GM12891 (cell line): ENCODE results near the gene ALDH3B1.

Experiments used
- DNase-seq: peaks from one replicate; pipeline ENCODE4 v3.0.0; 2011; ENCODE audit warnings: low spot score; ENCODE audit not compliant: insufficient read length
- FAIRE-seq: peaks from 2 replicates; lab custom pipeline; 2011; peaks lifted over from hg19 to GRCh38; lab: Jason Lieb, UNC
- PAX5 ChIP-seq: IDR thresholded peaks from 2 replicates; pipeline ENCODE4 v1.6.1; 2011; ENCODE audit warnings: low read length, moderate library complexity, mild to moderate bottlenecking; ENCODE audit not compliant: insufficient read depth, severe bottlenecking
- POLR2A ChIP-seq: IDR thresholded peaks from 2 replicates; pipeline ENCODE4 v1.6.1; 2011; ENCODE audit warnings: low read depth, low read length, control low read depth
- POLR2AphosphoS5 ChIP-seq: IDR thresholded peaks from 2 replicates; pipeline ENCODE4 v1.6.1; 2011; ENCODE audit warnings: low read depth, low read length, control low read depth
- POU2F2 ChIP-seq: IDR thresholded peaks from 2 replicates; pipeline ENCODE4 v1.6.1; 2011; ENCODE audit warnings: low read depth, mild to moderate bottlenecking, control low read depth, low read length, moderate library complexity
- SPI1 ChIP-seq: IDR thresholded peaks from 2 replicates; pipeline ENCODE4 v1.6.1; 2011; ENCODE audit warnings: low read depth, low read length, control low read depth
- TAF1 ChIP-seq: IDR thresholded peaks from 2 replicates; pipeline ENCODE4 v1.6.1; 2011; ENCODE audit warnings: low read depth, low read length, control low read depth

ALDH3B1 gene

DNA sequence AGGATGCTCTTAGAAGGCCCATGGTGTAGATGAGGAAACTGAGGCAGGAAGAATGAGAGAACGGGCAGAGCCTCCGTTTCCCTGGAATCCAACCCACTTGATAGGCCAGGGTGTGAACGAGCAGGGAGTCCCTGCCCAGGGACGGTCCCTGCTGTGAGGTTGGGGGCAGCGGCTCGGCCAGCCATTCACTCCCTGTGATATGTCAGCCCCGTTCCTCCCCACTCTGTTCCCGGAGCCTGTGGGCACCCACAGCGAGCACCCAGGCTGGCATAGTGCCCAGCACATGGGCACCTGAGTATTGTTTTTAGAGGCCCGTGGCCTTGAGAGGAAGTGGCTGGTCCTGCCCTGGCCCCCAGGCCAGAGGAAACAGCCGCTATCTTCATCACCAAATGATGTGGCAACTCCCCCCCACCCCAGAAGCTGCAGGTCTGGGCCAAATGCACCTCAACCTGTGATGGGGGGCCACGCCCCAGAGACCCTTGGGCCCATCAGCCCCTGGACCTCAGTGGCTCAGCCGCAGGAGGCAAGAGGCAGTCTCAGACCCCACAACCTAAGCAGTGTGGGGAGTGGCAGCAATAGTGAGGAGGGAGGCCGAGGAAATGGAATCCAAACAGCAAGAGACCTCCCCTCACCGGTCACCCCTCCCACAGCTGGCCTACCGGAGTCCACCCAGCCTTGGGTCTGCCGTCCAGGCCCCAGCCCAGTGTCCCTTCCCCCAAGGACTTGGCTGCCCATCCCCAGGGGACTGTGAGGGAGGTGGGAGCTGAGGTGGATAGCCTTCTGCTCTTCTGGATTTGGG is 2.1 kb downstream of the ALDH3B1 start:
- FAIRE-seq (no peak), DNase-seq (no peak)
- TF ChIP-seq POU2F2 (no peak), PAX5 (no peak), SPI1 (no peak), POLR2AphosphoS5 (no peak), TAF1 (no peak), POLR2A (no peak)

- FAIRE-seq (no peak), DNase-seq (no peak)
- TF ChIP-seq SPI1 (no peak), POLR2A (no peak), POLR2AphosphoS5 (no peak), POU2F2 (no peak), TAF1 (no peak), PAX5 (no peak)
Observed at GRCh38 chr11:68012843-68013610, 2.9 kb downstream of the ALDH3B1 start.

DNA sequence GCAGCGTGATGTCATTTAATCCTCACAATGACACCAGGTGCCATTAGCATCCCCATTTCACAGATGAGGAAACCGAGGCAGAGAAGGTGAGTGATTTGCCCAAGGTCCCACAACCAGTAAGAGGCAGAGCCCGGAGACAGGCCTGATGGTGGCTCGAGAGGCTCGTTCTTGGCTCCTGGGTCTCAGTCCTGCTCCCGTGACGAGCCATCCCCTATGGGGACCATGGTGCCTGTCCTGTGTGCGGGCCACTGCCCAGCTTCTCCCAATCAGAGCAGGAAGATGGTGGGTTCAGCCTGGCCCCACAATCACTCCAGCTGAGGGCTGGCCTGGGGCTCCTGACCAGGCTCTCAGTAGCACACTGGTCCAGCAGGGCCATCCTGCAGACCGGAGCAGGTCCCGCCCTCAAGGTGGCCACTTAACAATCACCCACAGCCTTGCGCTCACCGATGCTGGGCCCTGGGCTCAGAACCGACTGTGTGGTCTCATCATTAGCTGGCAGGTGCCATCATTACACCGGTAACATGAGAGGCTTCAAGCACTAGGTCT is 3.6 kb downstream of the ALDH3B1 start:
- DNase-seq: no peak
- TF ChIP-seq POLR2AphosphoS5 (no peak), PAX5 (no peak), SPI1 (no peak), TAF1 (no peak), POLR2A (no peak), POU2F2 (no peak)
- no peak for FAIRE-seq

- no peak for FAIRE-seq
- DNase-seq: no peak
- TF ChIP-seq TAF1: no peak
- no peak for TF ChIP-seq POLR2AphosphoS5
- TF ChIP-seq SPI1: no peak
- TF ChIP-seq POLR2A: no peak
- no peak for TF ChIP-seq PAX5
- no peak for TF ChIP-seq POU2F2
Observed at GRCh38 chr11:68014157-68014946, 4.2 kb downstream of the ALDH3B1 start.

DNA sequence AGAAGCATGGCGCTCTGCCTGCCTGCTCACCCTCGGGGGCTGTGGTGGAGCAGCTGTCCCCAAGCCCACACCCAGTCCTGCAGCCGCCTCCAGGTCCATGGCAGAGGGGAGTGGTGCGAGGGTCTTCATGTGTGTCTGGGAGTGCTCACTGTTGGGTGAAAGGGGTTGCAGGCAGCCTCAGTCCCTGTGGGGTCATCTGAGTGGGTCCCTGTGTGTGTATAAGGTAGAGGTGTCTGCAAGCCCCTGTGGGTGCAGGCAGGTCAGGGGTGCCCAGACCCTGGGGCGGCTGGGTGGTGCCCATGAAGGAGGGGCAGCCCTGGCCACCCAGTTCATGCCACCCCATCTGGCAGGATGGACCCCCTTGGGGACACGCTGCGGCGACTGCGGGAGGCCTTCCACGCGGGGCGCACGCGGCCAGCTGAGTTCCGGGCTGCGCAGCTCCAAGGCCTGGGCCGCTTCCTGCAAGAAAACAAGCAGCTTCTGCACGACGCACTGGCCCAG is 4.9 kb downstream of the ALDH3B1 start:
- TF ChIP-seq POLR2A (no peak), PAX5 (no peak), POLR2AphosphoS5 (no peak), TAF1 (no peak), POU2F2 (no peak), SPI1 (no peak)
- FAIRE-seq (no peak), DNase-seq (no peak)

DNA sequence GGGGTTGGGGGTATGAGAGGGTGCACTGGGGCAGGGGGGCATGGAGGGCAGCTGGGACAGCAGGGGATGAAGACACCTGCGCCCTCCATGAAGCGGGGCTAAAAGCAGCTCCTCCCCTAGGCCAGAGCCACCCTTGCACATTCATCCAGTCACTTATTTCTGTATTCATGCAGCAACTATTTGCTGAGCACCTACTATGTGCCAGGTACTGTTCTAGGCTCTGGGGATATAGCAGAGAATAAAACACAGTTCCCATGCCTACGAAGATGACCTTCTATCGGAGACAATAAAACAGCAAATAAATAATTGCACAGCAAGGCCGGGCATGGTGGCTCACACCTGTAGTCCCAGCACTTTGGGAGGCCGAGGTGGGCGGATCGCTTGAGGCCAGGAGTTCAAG is 5.3 kb downstream of the ALDH3B1 start:
- FAIRE-seq: no peak
- no peak for DNase-seq
- no peak for TF ChIP-seq PAX5
- no peak for TF ChIP-seq POU2F2
- no peak for TF ChIP-seq POLR2A

DNA sequence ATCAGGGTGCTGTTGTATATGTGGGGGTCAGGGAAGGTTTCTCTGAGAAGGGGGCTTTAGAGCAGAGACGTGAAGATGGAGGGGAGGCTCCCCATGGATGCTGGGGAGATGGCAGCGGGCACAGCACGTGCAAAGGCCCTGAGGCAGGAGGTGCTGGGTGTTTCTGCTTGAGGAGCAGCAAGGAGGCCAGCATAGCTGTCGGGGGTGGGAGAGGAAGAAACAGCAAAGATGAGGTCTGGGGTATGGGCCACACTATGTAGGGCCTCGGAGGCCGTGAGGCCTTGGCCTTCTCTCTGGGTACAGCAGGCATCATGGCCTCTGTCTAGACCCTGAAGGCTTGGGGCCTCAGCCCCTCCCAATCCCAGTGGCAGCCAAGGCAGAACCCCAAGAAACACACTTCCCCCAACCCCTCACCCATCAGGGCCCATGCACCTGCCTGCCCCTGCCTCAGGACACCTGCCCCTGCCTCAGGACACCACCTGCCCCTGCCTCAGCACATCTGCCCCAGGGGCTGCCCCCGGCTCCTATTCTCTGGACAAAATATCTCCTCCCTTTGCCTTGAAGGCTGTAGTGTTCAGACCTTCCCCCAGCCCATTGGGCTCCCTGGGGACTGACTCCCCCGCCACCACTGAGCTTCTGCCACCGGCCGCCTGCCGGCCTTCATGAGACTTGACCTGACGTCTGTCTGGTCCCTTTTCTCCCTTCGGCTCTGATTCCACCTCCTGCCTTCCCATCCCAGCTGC is 6.2 kb downstream of the ALDH3B1 start:
- DNase-seq: no peak
- FAIRE-seq: no peak
- no peak for TF ChIP-seq PAX5
- no peak for TF ChIP-seq TAF1
- TF ChIP-seq POLR2A: no peak
- no peak for TF ChIP-seq POU2F2
- no peak for TF ChIP-seq SPI1
- TF ChIP-seq POLR2AphosphoS5: no peak

DNA sequence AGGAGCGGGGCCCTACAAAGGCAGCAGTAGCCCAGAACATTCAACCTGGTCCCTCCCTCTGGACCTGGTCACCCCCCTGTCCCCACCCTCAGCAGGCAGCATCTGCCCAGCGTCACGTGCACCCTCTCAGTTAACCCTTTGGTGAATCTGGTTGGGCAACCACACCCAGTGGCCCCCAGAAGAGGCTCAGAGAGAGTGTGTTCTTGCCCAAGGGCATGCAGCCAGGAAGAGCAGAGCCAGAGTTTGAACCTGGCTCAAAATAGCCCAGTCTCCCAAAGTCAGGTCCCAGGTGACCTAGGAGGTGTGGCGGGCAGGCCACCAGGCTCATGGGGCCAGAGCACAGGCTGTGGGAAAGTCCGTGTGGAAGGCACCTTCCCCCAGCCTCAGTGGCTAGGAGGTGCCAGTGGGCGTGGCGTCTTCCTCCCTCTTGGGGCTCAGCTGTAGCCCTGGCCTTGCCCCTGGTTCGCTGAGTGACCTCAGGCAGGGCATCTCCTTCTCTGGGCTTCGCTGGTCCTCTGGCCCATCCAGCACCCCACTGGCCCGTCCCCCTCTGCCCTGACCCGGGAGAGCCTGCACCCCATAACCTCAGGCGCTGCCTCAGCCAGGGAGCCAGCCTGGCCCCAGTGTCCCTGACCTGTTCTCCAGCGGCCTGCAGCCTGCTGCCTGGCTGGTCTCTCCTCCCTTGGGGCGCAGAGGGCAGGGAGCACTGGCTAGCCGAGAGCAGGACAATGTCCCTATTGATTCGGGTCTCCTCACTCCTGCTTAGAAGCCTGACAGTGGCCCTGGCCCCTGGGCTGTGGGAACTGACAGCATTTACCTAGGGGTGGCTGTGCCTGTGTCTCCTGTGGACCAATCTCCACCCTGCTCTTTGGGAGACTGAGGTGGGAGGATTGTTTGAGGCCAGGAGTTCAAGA is 7.0 kb downstream of the ALDH3B1 start:
- TF ChIP-seq SPI1 (no peak), POU2F2 (no peak)
- FAIRE-seq (no peak), DNase-seq (no peak)
